H1 (cell line): ENCODE data around the gene OR11A1. TPM values are rescaled to one million over a fixed set of nuclear protein-coding genes. Genes with fewer than 3 reads are reported as not detected.

ENCODE experiments used
- HDAC2 ChIP-seq, 2 experiments: fragments of 300-600 bp in 1 of 2; sonication (generic) in 1 of 2; IDR thresholded peaks; 2 replicates each; pipeline ENCODE4 v1.6.1; 2011 to 2012; ENCODE audit warnings: low read depth in 2 of 2, low read length in 2 of 2, mild to moderate bottlenecking in 2 of 2, moderate library complexity in 2 of 2, borderline replicate concordance in 1 of 2, inconsistent platforms in 1 of 2
- MAX ChIP-seq: IDR thresholded peaks from 2 replicates; pipeline ENCODE4 v1.6.1; 2012; ENCODE audit warnings: inconsistent platforms
- NRF1 ChIP-seq: IDR thresholded peaks from 2 replicates; pipeline ENCODE4 v1.6.1; 2011; ENCODE audit warnings: mild to moderate bottlenecking, low read depth, low read length, improper control_type of control experiment
- POLR2AphosphoS5 ChIP-seq: IDR thresholded peaks from 2 replicates; pipeline ENCODE4 v1.6.1; 2011; ENCODE audit warnings: low read depth, low read length
- SP4 ChIP-seq: IDR thresholded peaks from 2 replicates; pipeline ENCODE4 v1.6.1; 2012; ENCODE audit warnings: low read length, inconsistent platforms
- TCF12 ChIP-seq: IDR thresholded peaks from 2 replicates; pipeline ENCODE4 v1.6.1; 2011; ENCODE audit warnings: low read depth, mild to moderate bottlenecking, low read length
- polyA plus RNA-seq, 7 experiments: library from polyadenylated mRNA; depleted of rRNA in 3 of 7; stranded (reverse) in 5 of 7; unstranded in 2 of 7; fragments of >200 nt in 5 of 7; fragments of 200-250 nt in 2 of 7; gene quantifications; 1 replicate in 5 of 7; 2 replicates in 1 of 7; 4 replicates in 1 of 7; pipeline versions ENCODE4 v1.2.1 to v1.2.3, GENCODE V29; 2011 to 2013; ENCODE audit warnings: missing spikeins in 2 of 7, mixed read lengths in 2 of 7
- total RNA-seq: library from RNA; stranded (reverse); fragmentation: NEBNext Ultra II Directional; extraction: Animal tissue kit (Norgen Biotek cat#: 25700); gene quantifications from 2 replicates; pipeline ENCODE4 v1.2.1, GENCODE V29; 2021
- TF ChIP-seq, protein P1 (sequence below): IDR thresholded peaks from 2 replicates; pipeline ENCODE4 v1.6.1; 2012; ENCODE audit warnings: inconsistent platforms
- TF ChIP-seq, protein P2 (sequence below), 3 experiments: IDR thresholded peaks; 1 replicate in 2 of 3; 2 replicates in 1 of 3; pipeline versions ENCODE4 v1.5.1 to v1.6.1; 2011; ENCODE audit warnings: low read length in 3 of 3, mild to moderate bottlenecking in 3 of 3, inconsistent platforms in 2 of 3, low read depth in 1 of 3, moderate library complexity in 1 of 3; ENCODE audit not compliant: insufficient read depth in 1 of 3; ENCODE audit errors: control extremely low read depth in 1 of 3

Gene OR11A1
- total and polyA plus RNA-seq, 2 of the 8 experiments (the other 6 are each of a cell fraction or from before 2014, with no cell fraction given) = not detected

GRCh38 chr6:29487131-29487530, 30.3 kb upstream of the OR11A1 start (continued):
- TF ChIP-seq POLR2AphosphoS5 = no peak
- TF ChIP-seq MAX = no peak
- TF ChIP-seq, protein P1, sequence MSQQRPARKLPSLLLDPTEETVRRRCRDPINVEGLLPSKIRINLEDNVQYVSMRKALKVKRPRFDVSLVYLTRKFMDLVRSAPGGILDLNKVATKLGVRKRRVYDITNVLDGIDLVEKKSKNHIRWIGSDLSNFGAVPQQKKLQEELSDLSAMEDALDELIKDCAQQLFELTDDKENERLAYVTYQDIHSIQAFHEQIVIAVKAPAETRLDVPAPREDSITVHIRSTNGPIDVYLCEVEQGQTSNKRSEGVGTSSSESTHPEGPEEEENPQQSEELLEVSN = no peak
- TF ChIP-seq, protein P2, sequence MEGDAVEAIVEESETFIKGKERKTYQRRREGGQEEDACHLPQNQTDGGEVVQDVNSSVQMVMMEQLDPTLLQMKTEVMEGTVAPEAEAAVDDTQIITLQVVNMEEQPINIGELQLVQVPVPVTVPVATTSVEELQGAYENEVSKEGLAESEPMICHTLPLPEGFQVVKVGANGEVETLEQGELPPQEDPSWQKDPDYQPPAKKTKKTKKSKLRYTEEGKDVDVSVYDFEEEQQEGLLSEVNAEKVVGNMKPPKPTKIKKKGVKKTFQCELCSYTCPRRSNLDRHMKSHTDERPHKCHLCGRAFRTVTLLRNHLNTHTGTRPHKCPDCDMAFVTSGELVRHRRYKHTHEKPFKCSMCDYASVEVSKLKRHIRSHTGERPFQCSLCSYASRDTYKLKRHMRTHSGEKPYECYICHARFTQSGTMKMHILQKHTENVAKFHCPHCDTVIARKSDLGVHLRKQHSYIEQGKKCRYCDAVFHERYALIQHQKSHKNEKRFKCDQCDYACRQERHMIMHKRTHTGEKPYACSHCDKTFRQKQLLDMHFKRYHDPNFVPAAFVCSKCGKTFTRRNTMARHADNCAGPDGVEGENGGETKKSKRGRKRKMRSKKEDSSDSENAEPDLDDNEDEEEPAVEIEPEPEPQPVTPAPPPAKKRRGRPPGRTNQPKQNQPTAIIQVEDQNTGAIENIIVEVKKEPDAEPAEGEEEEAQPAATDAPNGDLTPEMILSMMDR (IDR thresholded peaks at IDR 0.05; ENCODE audit: control extremely low read depth in 1 of 3, insufficient read depth in 1 of 3, low read depth in 1 of 3, low read length in 3 of 3) = no peak
- no peak for TF ChIP-seq NRF1
- TF ChIP-seq HDAC2 (IDR thresholded peaks at IDR 0.05; ENCODE audit: borderline replicate concordance in 1 of 2, low read depth in 2 of 2, low read length in 2 of 2) = no peak
- no peak for TF ChIP-seq TCF12
- TF ChIP-seq SP4 = no peak
- TF ChIP-seq, all 59 proteins: peak for 0
